K562 (cell line): Measurements from ENCODE around the gene DOCK8. TPM values are rescaled to one million over a fixed set of nuclear protein-coding genes. Genes with fewer than 3 reads are reported as not detected.

Experiments
- BHLHE40 ChIP-seq: IDR thresholded peaks from 2 replicates; pipeline ENCODE4 v1.6.1; 2011; ENCODE audit warnings: low read length, improper control_type of control experiment
- CREBBP ChIP-seq: IDR thresholded peaks from one replicate; pipeline ENCODE4 v1.6.1; 2012; ENCODE audit warnings: low read depth, mild to moderate bottlenecking, control low read depth, inconsistent platforms, low read length
- DACH1 ChIP-seq: fragments of 450-650 bp; IDR thresholded peaks from 2 replicates; pipeline ENCODE4 v1.6.1; 2018; ENCODE audit not compliant: partially characterized antibody
- DPF2 ChIP-seq: fragments of 450-650 bp; IDR thresholded peaks from 2 replicates; pipeline ENCODE4 v1.6.1; 2016
- E2F5 ChIP-seq: sonication (generic); formaldehyde crosslinking; IDR thresholded peaks from 2 replicates; pipeline ENCODE4 v1.8.0; 2022; ENCODE audit warnings: mild to moderate bottlenecking, missing genetic modification reagents
- FOXA3 ChIP-seq, 2 experiments: fragments of 450-650 bp in 1 of 2; sonication (generic) in 1 of 2; formaldehyde crosslinking; IDR thresholded peaks in 1 of 2; conservative IDR thresholded peaks in 1 of 2; 2 replicates each; pipeline versions ENCODE4 v1.4.0 to v1.8.0; 2020 to 2022; ENCODE audit warnings: mild to moderate bottlenecking in 2 of 2, missing genetic modification reagents in 1 of 2
- FOXK1 ChIP-seq: sonication (generic); formaldehyde crosslinking; IDR thresholded peaks from 2 replicates; pipeline ENCODE4 v1.8.0; 2022; ENCODE audit warnings: missing genetic modification reagents, mild to moderate bottlenecking, borderline replicate concordance
- GTF2A2 ChIP-seq: IDR thresholded peaks from 2 replicates; pipeline ENCODE4 v1.6.1; 2016; ENCODE audit warnings: mild to moderate bottlenecking, missing genetic modification characterization, missing compliant biosample characterization
- ID3 ChIP-seq, 2 experiments: fragments of 250-450 bp in 1 of 2; fragments of 450-650 bp in 1 of 2; sonication (Bioruptor Pico) in 1 of 2; IDR thresholded peaks; 2 replicates each; pipeline versions ENCODE4 v1.6.1 to v1.8.0; 2016 to 2021; ENCODE audit warnings: mild to moderate bottlenecking in 2 of 2, moderate library complexity in 2 of 2, missing compliant biosample characterization in 1 of 2, missing genetic modification characterization in 1 of 2
- LEF1 ChIP-seq: fragments of 450-650 bp; IDR thresholded peaks from 2 replicates; pipeline ENCODE4 v1.6.1; 2016; ENCODE audit warnings: mild to moderate bottlenecking
- MEF2A ChIP-seq: IDR thresholded peaks from 2 replicates; pipeline ENCODE4 v1.6.1; 2011; ENCODE audit warnings: low read depth, mild to moderate bottlenecking, low read length, moderate library complexity; ENCODE audit not compliant: control insufficient read depth
- RNF2 ChIP-seq: sonication (generic); IDR thresholded peaks from 2 replicates; pipeline ENCODE4 v1.6.1; 2016
- SOX6 ChIP-seq: fragments of 450-650 bp; IDR thresholded peaks from 2 replicates; pipeline ENCODE4 v1.6.1; 2014; ENCODE audit warnings: mild to moderate bottlenecking
- TCF15 ChIP-seq: fragments of 250-450 bp; sonication (Bioruptor Pico); IDR thresholded peaks from 2 replicates; pipeline ENCODE4 v1.8.0; 2022; ENCODE audit warnings: moderate library complexity, mild to moderate bottlenecking, inconsistent platforms
- ZBTB2 ChIP-seq: fragments of 450-650 bp; IDR thresholded peaks from 2 replicates; pipeline ENCODE4 v1.6.1; 2016; ENCODE audit warnings: antibody characterized with exemption
- ZBTB34 ChIP-seq: fragments of 250-450 bp; sonication (Bioruptor Pico); IDR thresholded peaks from 2 replicates; pipeline ENCODE4 v1.8.0; 2021; ENCODE audit warnings: mild to moderate bottlenecking, moderate library complexity
- ZBTB8A ChIP-seq: fragments of 450-650 bp; IDR thresholded peaks from 2 replicates; pipeline ENCODE4 v1.6.1; 2018; ENCODE audit warnings: mild to moderate bottlenecking, moderate library complexity; ENCODE audit not compliant: partially characterized antibody
- ZKSCAN8 ChIP-seq: fragments of 200-800 bp; sonication (Bioruptor generic); IDR thresholded peaks from 2 replicates; pipeline ENCODE4 v1.6.1; 2016; ENCODE audit warnings: missing genetic modification characterization, missing compliant biosample characterization
- ZNF277 ChIP-seq: fragments of 250-450 bp; sonication (Bioruptor Pico); IDR thresholded peaks from 2 replicates; pipeline ENCODE4 v1.8.0; 2022; ENCODE audit warnings: inconsistent platforms, mild to moderate bottlenecking, moderate library complexity, borderline replicate concordance
- ZNF589 ChIP-seq: fragments of 200-800 bp; sonication (Bioruptor generic); IDR thresholded peaks from 2 replicates; pipeline ENCODE4 v1.6.1; 2016; ENCODE audit warnings: low read depth, missing genetic modification characterization, missing compliant biosample characterization
- ZNF778 ChIP-seq: fragments of 450-650 bp; formaldehyde crosslinking; IDR thresholded peaks from 2 replicates; pipeline ENCODE4 v1.4.0; 2020; ENCODE audit warnings: mild to moderate bottlenecking, moderate library complexity
- polyA plus RNA-seq, 8 experiments: library from polyadenylated mRNA; depleted of rRNA in 4 of 8; stranded (reverse) in 5 of 8; unstranded in 3 of 8; fragments of >200 nt; fragmentation: Nextera tagmentation in 2 of 8; fragmentation: Illumina TruSeq in 1 of 8; extraction: Ambion mirVana in 2 of 8; extraction: Trizol in 1 of 8; gene quantifications; 2 replicates each; pipeline versions ENCODE4 v1.2.1 to v1.2.3, GENCODE V29; 2011 to 2014; ENCODE audit warnings: inconsistent platforms in 1 of 8, missing spikeins in 1 of 8
- total RNA-seq, 7 experiments: library from RNA; depleted of rRNA in 6 of 7; stranded (reverse); fragments of >200 nt in 6 of 7; fragmentation: Illumina TruSeq in 2 of 7; extraction: Trizol in 2 of 7; gene quantifications; 2 replicates each; pipeline versions ENCODE4 v1.2.1 to v1.2.3, GENCODE V29; 2011 to 2021; ENCODE audit warnings: low replicate concordance in 1 of 7

Gene DOCK8
- total and polyA plus RNA-seq, 9 of the 15 experiments (the other 6 are each of a cell fraction or from before 2014, with no cell fraction given) = 14.4 to 53.8 (median 25.1) TPM

GRCh38 chr9:272251-273213 lies 57.9 kb downstream of the DOCK8 start (continued):
- TF ChIP-seq ZNF277 (CRISPR knock-in tag) (no peak), BHLHE40 (no peak), ZBTB8A (no peak), MEF2A (no peak), ZNF778 (CRISPR knock-in tag) (no peak), CREBBP (no peak), DACH1 (no peak), RNF2 (peak; percentile 71), E2F5 (CRISPR knock-in tag) (no peak), DPF2 (peak; percentile 90), FOXK1 (CRISPR knock-in tag) (no peak), GTF2A2 (tag) (no peak), ZNF589 (peak; percentile 47), ZKSCAN8 (CRISPR knock-in tag) (no peak; the same call in 1 of the 2 replicates), ID3 (CRISPR knock-in tag; IDR thresholded peaks at IDR 0.05) (no peak), ID3 (tag; IDR thresholded peaks at IDR 0.05) (0 out of 2 replicates have a peak, but pooled peaks have one; percentile 58), SOX6 (peak; percentile 48; the same call in 1 of the 2 replicates), FOXA3 (CRISPR knock-in tag; conservative IDR thresholded peaks at IDR 0.05 in 1 of 2, IDR thresholded peaks at IDR 0.05 in 1 of 2) (peak in 1 of 2 experiments; percentile 51; a peak in 1 of 4 replicates), LEF1 (peak; percentile 32; the same call in 1 of the 2 replicates), TCF15 (CRISPR knock-in tag) (no peak), ZBTB34 (no peak), ZBTB2 (no peak)
